ENCODE results near the gene METAP2.

- TF ChIP-seq MAX (IDR thresholded peaks at IDR 0.05): no peak
- TF ChIP-seq CTCF (IDR thresholded peaks at IDR 0.05 in 2 of 3, conservative IDR thresholded peaks at IDR 0.05 in 1 of 3; ENCODE audit: borderline replicate concordance in 1 of 3, insufficient read depth in 1 of 3, low read depth in 2 of 3, low read length in 2 of 3): no peak
- TF ChIP-seq YY1 (IDR thresholded peaks at IDR 0.05; ENCODE audit: extremely low read depth, insufficient replicate concordance, low read depth, low read length): no peak
- TF ChIP-seq REST (IDR thresholded peaks at IDR 0.05; ENCODE audit: low read depth): no peak
- no peak for TF ChIP-seq POLR2A (IDR thresholded peaks at IDR 0.05; ENCODE audit: borderline replicate concordance, extremely low read depth, insufficient read depth, insufficient read length)
- TF ChIP-seq FOSL1 (IDR thresholded peaks at IDR 0.05; ENCODE audit: low read depth): no peak
- no peak for TF ChIP-seq CBX3 (IDR thresholded peaks at IDR 0.05; ENCODE audit: low read depth)
- TF ChIP-seq SIN3A (IDR thresholded peaks at IDR 0.05; ENCODE audit: low read depth): no peak
- no peak for TF ChIP-seq RAD21 (IDR thresholded peaks at IDR 0.05; ENCODE audit: low read depth)
- no peak for TF ChIP-seq ELF1 (IDR thresholded peaks at IDR 0.05; ENCODE audit: borderline replicate concordance, low read depth)
- no peak for TF ChIP-seq EZH2phosphoT487 (IDR thresholded peaks at IDR 0.05; ENCODE audit: borderline replicate concordance)
- no peak for TF ChIP-seq ZNF274 (IDR thresholded peaks at IDR 0.05; ENCODE audit: low read depth, low read length)
- TF ChIP-seq POLR2AphosphoS5 (IDR thresholded peaks at IDR 0.05; ENCODE audit: low read depth, low read length): no peak
- TF ChIP-seq JUND (IDR thresholded peaks at IDR 0.05): no peak
Observed at GRCh38 chr12:95505039-95505438, 31.1 kb downstream of the METAP2 start.

Data from HCT116 (cell line).